Mucosa of descending colon (tissue), 3 donors: ENCODE measurements around the gene FOXK2. TPM values are rescaled to one million over a fixed set of nuclear protein-coding genes. Genes with fewer than 3 reads are reported as not detected.

Experiments used
- ATAC-seq: fragments of 200-7000 bp; cut with Tn5 transposase; one replicate; pipeline ENCODE4 v1.9.1; 2020; ENCODE audit warnings: mild to moderate bottlenecking, moderate library complexity
- DNase-seq, 3 donors: peaks; one replicate each; pipeline ENCODE4 v3.0.0-alpha.2; 2020
- H3K36me3 ChIP-seq: fragments of 200-600 bp; one replicate; pipeline ENCODE4 v1.8.0; 2021; ENCODE audit warnings: low read depth, mild to moderate bottlenecking
- H3K4me1 ChIP-seq: fragments of 200-600 bp; one replicate; pipeline ENCODE4 v1.8.0; 2021; ENCODE audit warnings: low read depth, mild to moderate bottlenecking
- H3K4me3 ChIP-seq: fragments of 200-600 bp; one replicate; pipeline ENCODE4 v1.8.0; 2021; ENCODE audit warnings: mild to moderate bottlenecking
- H3K9me3 ChIP-seq: fragments of 200-600 bp; one replicate; pipeline ENCODE4 v1.8.0; 2021; ENCODE audit warnings: mild to moderate bottlenecking
- CTCF ChIP-seq: fragments of 200-600 bp; IDR thresholded peaks from one replicate; pipeline ENCODE4 v1.8.0; 2022; ENCODE audit warnings: antibody characterized with exemption, mild to moderate bottlenecking
- intact Hi-C, 2 donors: fragments of 100-400 bp; cut with DNase I in 1 of 2; cut with micrococcal nuclease in 1 of 2; formaldehyde crosslinking; loops; one replicate each; pipeline versions ENCODE4 v1.11.0 to v1.11.1; 2022; cut with DNase I, micrococcal nuclease
- total RNA-seq, 3 donors: library from RNA; stranded (reverse); fragmentation: NEBNext Ultra II Directional in 2 of 3; extraction: Animal tissue kit (Norgen Biotek cat#: 25700) in 2 of 3; gene quantifications; one replicate each; pipeline versions ENCODE4 v1.2.1 to v1.2.4, GENCODE V29; 2021 to 2023
- donor health status: DM: no; HTN: no; CAD: no; lungs with moderate emphysema.
- donor health status: DM: no; HTN: no; CAD: no.
- donor health status: DM: no; HTN: yes; CAD: no.

Gene FOXK2
- total RNA-seq, 3 donors from 2014 or later, result 39.7 to 62.3 (median 43.5) TPM

DNA sequence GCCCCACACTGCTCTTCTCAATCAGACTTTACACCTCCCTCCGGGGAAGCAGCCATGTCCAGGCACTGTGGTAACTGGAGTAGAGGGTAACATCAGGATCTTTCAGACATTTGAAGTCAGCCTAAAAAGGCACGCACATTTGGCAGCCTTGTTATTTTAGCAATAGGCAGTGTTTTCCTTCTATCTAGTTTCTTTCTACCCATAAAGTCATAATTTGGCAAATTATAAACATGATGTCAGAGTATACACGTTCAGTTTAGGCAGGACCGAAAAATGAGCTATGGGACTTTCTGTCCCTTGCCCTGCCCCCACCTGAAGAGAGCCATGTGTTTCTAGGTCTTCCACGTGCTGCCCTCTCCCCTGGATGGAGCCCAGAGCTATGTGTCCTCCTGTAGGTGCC lies 39.9 kb upstream of the FOXK2 start:
- intact Hi-C loops, result no loop called here
- no peak for DNase-seq
- TF ChIP-seq CTCF, result no peak

GRCh38 chr17:82480318-82480717 lies 39.2 kb upstream of the FOXK2 start:
- no peaks in the 10 kb centered on the region for H3K9me3 ChIP-seq
- H3K4me1 ChIP-seq, result peaks cover 2% of the 10 kb centered on the region
- TF ChIP-seq CTCF, result no peak
- peaks cover 18% of the 10 kb centered on the region for H3K36me3 ChIP-seq
- no peak overlapping the region for H3K4me3 ChIP-seq
- ATAC-seq (no peak), DNase-seq (no peak)
- intact Hi-C loops, result no loop called here

More for the DNA sequence above, 39.9 kb upstream of the FOXK2 start:
- no peak overlapping the region for H3K4me3 ChIP-seq
- no peaks in the 10 kb centered on the region for H3K9me3 ChIP-seq
- H3K4me1 ChIP-seq, result peaks cover 2% of the 10 kb centered on the region
- no peak for ATAC-seq
- peaks cover 11% of the 10 kb centered on the region for H3K36me3 ChIP-seq

DNA sequence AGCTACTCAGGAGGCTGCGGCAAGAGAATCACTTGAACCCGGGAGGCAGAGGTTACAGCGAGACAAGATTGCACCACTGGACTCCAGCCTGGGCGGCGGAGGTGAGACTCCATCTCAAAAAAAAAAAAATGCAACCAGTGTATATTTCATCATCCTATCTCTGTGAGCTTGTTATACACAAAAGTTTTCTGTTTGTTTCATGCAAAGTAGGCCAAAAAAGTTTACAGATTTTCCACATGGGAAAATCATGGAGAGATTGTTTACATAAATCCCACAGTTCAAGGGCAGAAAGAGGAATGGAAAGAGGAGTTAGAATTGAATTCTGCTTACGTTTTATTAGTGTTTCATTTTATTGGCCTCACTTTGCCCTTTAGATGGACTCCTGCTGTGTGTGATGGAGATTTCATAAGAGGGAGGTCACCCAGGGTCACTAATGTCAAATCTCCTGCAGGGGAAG lies 36.3 kb upstream of the FOXK2 start:
- Histone ChIP-seq H3K4me3 (no peak overlapping the region), H3K9me3 (no peaks in the 10 kb centered on the region), H3K4me1 (peaks cover 8% of the 10 kb centered on the region), H3K36me3 (peaks cover 25% of the 10 kb centered on the region)
- no peak for DNase-seq
- intact Hi-C loops, result no loop called here
- no peak for ATAC-seq
- TF ChIP-seq CTCF, result no peak

GRCh38 chr17:82483836-82484235 lies 35.7 kb upstream of the FOXK2 start:
- Histone ChIP-seq H3K4me3 (no peak overlapping the region), H3K4me1 (peaks cover 8% of the 10 kb centered on the region), H3K9me3 (no peaks in the 10 kb centered on the region), H3K36me3 (peaks cover 25% of the 10 kb centered on the region)
- intact Hi-C loops, result no loop called here
- DNase-seq (peak in 2 of 3 donors; percentile 59 to 62), ATAC-seq (no peak)
- no peak for TF ChIP-seq CTCF

- Histone ChIP-seq H3K36me3 (peaks cover 21% of the 10 kb centered on the region), H3K4me3 (no peak overlapping the region), H3K9me3 (no peaks in the 10 kb centered on the region), H3K4me1 (peaks cover 8% of the 10 kb centered on the region)
- DNase-seq, result peak; percentile 57 to 63 (median 59)
- intact Hi-C loops, result no loop called here
- peak; percentile 70 for ATAC-seq
- no peak for TF ChIP-seq CTCF
These were observed 33.1 kb upstream of the FOXK2 start for GRCh38 chr17:82486231-82487094.
